Endothelial cell of umbilical vein (primary cell): ENCODE data around the gene PRKAG2.

Experiments used
- CTCF ChIP-seq, 2 donors: IDR thresholded peaks; 1 replicate in 1 of 2; 2 replicates in 1 of 2; pipeline ENCODE4 v1.5.1; 2011; ENCODE audit warnings: low read length in 2 of 2, mild to moderate bottlenecking in 2 of 2, moderate library complexity in 2 of 2, control low read depth in 1 of 2, inconsistent platforms in 1 of 2, low read depth in 1 of 2; ENCODE audit not compliant: insufficient read depth in 1 of 2; ENCODE audit errors: extremely low read depth in 1 of 2
- EZH2 ChIP-seq: IDR thresholded peaks from 2 replicates; pipeline ENCODE4 v1.6.1; 2012; ENCODE audit warnings: borderline replicate concordance, low read depth, mild to moderate bottlenecking, moderate library complexity, low read length, inconsistent platforms; ENCODE audit not compliant: severe bottlenecking
- JUN ChIP-seq: IDR thresholded peaks from 2 replicates; pipeline ENCODE4 v1.6.1; 2011; ENCODE audit warnings: borderline replicate concordance, low read depth; ENCODE audit not compliant: insufficient read length, insufficient read depth
- POLR2A ChIP-seq: IDR thresholded peaks from 2 replicates; pipeline ENCODE4 v1.6.1; 2012; ENCODE audit warnings: low read depth, mild to moderate bottlenecking, control low read depth, low read length

GRCh38 chr7:151699928-151700319 is 177.0 kb downstream of the PRKAG2 start:
- TF ChIP-seq CTCF (IDR thresholded peaks at IDR 0.05; ENCODE audit: extremely low read depth in 1 of 2, insufficient read depth in 1 of 2, low read depth in 1 of 2, low read length in 2 of 2) = no peak
- TF ChIP-seq EZH2 = no peak
- TF ChIP-seq POLR2A = no peak
- no peak for TF ChIP-seq JUN
